ENCODE data around the gene CHRDL2.

The CHRDL2 gene

DNA sequence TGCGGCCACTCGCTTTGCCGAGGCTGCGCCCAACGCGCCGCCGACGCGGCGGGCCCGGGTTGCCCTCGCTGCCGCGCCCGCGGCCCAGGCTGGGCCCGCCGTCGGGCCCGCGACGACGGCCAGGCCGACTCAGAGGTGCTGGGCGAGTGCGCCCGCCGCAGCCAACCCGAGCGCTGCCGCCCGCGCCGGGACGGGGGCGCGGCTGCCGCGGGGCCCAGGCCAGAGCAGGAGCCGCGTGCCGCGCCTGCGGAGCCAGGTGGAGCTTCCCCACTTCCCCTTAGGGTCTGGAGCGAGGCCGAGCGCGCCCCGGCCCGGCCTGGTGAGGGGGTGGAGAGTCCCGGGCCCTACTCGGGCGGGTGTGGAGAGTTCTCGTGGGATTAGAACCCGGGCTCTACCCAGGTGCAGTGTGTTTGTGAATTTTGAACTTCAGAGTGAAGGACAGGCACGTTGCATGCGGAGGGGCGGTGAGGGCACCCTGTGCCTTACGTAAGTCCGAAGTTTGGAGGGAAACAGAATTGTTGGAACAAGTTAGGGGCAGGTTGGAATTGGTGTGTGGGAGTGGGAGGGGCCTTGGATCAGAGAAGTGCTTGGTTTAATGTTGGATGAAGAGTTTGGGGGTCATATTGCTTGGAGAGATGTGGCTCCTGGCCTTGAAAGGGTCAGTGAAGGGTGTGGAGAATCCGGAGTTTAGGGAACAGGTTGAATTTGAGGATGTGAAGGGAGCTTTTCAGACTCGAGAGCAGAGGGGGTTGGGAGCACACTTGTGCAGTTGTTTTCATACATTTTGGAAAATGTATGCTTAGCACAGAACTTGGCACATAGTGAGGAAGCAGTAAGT, 18.1 kb upstream of the CHRDL2 start:
- Histone ChIP-seq H3K9me3 (ENCODE audit: control insufficient read depth, insufficient read depth, low read depth, low read length) (no peaks in the 10 kb centered on the region), H3K27ac (ENCODE audit: extremely low read depth, low read depth, low read length) (peak overlapping the region; percentile 94), H3K4me3 (ENCODE audit: low read depth, low read length) (peak overlapping the region; percentile 77), H3K36me3 (ENCODE audit: control insufficient read depth in 2 of 2, insufficient read depth in 1 of 2, low read length in 2 of 2) (no peaks in the 10 kb centered on the region), H3K4me1 (ENCODE audit: control insufficient read depth, insufficient read depth, low read length) (no peaks in the 10 kb centered on the region; the same call in 1 of the 2 replicates)
- ChIA-PET POLR2A (interaction anchor here (0.6 to 0.8 kb wide), 2 partner anchors 256 to 360 kb away, joined by 3 read pairs; partner anchors contain the start of gene LIPT2), CTCF (interaction anchor here (0.9 kb wide), 1 partner anchor 47 kb away, joined by 4 read pairs; no protein-coding TSS in a partner anchor)
- TF ChIP-seq, protein P1, sequence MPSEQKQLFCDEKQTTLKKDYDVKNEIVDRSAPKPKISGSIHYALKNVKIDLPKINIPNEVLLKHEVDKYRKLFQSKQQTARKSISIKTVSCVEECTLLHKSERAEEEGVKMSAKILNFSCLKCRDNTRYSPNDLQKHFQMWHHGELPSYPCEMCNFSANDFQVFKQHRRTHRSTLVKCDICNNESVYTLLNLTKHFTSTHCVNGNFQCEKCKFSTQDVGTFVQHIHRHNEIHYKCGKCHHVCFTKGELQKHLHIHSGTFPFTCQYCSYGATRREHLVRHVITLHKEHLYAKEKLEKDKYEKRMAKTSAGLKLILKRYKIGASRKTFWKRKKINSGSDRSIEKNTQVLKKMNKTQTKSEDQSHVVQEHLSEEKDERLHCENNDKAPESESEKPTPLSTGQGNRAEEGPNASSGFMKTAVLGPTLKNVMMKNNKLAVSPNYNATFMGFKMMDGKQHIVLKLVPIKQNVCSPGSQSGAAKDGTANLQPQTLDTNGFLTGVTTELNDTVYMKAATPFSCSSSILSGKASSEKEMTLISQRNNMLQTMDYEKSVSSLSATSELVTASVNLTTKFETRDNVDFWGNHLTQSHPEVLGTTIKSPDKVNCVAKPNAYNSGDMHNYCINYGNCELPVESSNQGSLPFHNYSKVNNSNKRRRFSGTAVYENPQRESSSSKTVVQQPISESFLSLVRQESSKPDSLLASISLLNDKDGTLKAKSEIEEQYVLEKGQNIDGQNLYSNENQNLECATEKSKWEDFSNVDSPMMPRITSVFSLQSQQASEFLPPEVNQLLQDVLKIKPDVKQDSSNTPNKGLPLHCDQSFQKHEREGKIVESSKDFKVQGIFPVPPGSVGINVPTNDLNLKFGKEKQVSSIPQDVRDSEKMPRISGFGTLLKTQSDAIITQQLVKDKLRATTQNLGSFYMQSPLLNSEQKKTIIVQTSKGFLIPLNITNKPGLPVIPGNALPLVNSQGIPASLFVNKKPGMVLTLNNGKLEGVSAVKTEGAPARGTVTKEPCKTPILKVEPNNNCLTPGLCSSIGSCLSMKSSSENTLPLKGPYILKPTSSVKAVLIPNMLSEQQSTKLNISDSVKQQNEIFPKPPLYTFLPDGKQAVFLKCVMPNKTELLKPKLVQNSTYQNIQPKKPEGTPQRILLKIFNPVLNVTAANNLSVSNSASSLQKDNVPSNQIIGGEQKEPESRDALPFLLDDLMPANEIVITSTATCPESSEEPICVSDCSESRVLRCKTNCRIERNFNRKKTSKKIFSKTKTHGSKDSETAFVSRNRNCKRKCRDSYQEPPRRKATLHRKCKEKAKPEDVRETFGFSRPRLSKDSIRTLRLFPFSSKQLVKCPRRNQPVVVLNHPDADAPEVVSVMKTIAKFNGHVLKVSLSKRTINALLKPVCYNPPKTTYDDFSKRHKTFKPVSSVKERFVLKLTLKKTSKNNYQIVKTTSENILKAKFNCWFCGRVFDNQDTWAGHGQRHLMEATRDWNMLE (tag by site-specific recombination; conservative IDR thresholded peaks at IDR 0.05; ENCODE audit: low read depth): 0 out of 2 replicates have a peak, but pooled peaks have one; percentile 25
- TF ChIP-seq OSR2 (tag by site-specific recombination; IDR thresholded peaks at IDR 0.05) (no peak), ZNF140 (tag by site-specific recombination; IDR thresholded peaks at IDR 0.05) (peak; percentile 100), ZBTB7A (tag by site-specific recombination; IDR thresholded peaks at IDR 0.05; ENCODE audit: low read depth) (no peak), ZNF184 (tag by site-specific recombination; IDR thresholded peaks at IDR 0.05) (no peak), ZNF354C (tag by site-specific recombination; IDR thresholded peaks at IDR 0.05; ENCODE audit: borderline replicate concordance, low read depth) (no peak), GLIS2 (tag by site-specific recombination; IDR thresholded peaks at IDR 0.05) (no peak), ZEB2 (tag by site-specific recombination; IDR thresholded peaks at IDR 0.05) (no peak), ZNF544 (tag by site-specific recombination; IDR thresholded peaks at IDR 0.05) (no peak), ZNF48 (tag by site-specific recombination; IDR thresholded peaks at IDR 0.05) (no peak), ZNF433 (tag by site-specific recombination; IDR thresholded peaks at IDR 0.05; ENCODE audit: low read depth) (no peak), ZNF558 (tag by site-specific recombination; IDR thresholded peaks at IDR 0.05) (no peak), ZNF621 (tag by site-specific recombination; IDR thresholded peaks at IDR 0.05) (no peak), ZBTB48 (tag by site-specific recombination; IDR thresholded peaks at IDR 0.05) (peak; percentile 99), ZNF324 (tag by site-specific recombination; IDR thresholded peaks at IDR 0.05) (no peak), ZNF768 (tag by site-specific recombination; IDR thresholded peaks at IDR 0.05) (no peak), SETDB1 (IDR thresholded peaks at IDR 0.05; ENCODE audit: insufficient read length, low read length) (no peak), ZNF561 (tag by site-specific recombination; IDR thresholded peaks at IDR 0.05; ENCODE audit: borderline replicate concordance) (no peak), SALL2 (tag by site-specific recombination; IDR thresholded peaks at IDR 0.05; ENCODE audit: borderline replicate concordance) (no peak), YY1 (tag by site-specific recombination; IDR thresholded peaks at IDR 0.05) (no peak)
- TF ChIP-seq, protein P2, sequence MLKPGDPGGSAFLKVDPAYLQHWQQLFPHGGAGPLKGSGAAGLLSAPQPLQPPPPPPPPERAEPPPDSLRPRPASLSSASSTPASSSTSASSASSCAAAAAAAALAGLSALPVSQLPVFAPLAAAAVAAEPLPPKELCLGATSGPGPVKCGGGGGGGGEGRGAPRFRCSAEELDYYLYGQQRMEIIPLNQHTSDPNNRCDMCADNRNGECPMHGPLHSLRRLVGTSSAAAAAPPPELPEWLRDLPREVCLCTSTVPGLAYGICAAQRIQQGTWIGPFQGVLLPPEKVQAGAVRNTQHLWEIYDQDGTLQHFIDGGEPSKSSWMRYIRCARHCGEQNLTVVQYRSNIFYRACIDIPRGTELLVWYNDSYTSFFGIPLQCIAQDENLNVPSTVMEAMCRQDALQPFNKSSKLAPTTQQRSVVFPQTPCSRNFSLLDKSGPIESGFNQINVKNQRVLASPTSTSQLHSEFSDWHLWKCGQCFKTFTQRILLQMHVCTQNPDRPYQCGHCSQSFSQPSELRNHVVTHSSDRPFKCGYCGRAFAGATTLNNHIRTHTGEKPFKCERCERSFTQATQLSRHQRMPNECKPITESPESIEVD (tag by site-specific recombination; IDR thresholded peaks at IDR 0.05): no peak
- TF ChIP-seq, protein P3, sequence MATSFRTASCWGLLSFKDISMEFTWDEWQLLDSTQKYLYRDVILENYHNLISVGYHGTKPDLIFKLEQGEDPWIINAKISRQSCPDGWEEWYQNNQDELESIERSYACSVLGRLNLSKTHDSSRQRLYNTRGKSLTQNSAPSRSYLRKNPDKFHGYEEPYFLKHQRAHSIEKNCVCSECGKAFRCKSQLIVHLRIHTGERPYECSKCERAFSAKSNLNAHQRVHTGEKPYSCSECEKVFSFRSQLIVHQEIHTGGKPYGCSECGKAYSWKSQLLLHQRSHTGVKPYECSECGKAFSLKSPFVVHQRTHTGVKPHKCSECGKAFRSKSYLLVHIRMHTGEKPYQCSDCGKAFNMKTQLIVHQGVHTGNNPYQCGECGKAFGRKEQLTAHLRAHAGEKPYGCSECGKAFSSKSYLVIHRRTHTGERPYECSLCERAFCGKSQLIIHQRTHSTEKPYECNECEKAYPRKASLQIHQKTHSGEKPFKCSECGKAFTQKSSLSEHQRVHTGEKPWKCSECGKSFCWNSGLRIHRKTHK (tag by site-specific recombination; IDR thresholded peaks at IDR 0.05): no peak
- TF ChIP-seq, protein P4, sequence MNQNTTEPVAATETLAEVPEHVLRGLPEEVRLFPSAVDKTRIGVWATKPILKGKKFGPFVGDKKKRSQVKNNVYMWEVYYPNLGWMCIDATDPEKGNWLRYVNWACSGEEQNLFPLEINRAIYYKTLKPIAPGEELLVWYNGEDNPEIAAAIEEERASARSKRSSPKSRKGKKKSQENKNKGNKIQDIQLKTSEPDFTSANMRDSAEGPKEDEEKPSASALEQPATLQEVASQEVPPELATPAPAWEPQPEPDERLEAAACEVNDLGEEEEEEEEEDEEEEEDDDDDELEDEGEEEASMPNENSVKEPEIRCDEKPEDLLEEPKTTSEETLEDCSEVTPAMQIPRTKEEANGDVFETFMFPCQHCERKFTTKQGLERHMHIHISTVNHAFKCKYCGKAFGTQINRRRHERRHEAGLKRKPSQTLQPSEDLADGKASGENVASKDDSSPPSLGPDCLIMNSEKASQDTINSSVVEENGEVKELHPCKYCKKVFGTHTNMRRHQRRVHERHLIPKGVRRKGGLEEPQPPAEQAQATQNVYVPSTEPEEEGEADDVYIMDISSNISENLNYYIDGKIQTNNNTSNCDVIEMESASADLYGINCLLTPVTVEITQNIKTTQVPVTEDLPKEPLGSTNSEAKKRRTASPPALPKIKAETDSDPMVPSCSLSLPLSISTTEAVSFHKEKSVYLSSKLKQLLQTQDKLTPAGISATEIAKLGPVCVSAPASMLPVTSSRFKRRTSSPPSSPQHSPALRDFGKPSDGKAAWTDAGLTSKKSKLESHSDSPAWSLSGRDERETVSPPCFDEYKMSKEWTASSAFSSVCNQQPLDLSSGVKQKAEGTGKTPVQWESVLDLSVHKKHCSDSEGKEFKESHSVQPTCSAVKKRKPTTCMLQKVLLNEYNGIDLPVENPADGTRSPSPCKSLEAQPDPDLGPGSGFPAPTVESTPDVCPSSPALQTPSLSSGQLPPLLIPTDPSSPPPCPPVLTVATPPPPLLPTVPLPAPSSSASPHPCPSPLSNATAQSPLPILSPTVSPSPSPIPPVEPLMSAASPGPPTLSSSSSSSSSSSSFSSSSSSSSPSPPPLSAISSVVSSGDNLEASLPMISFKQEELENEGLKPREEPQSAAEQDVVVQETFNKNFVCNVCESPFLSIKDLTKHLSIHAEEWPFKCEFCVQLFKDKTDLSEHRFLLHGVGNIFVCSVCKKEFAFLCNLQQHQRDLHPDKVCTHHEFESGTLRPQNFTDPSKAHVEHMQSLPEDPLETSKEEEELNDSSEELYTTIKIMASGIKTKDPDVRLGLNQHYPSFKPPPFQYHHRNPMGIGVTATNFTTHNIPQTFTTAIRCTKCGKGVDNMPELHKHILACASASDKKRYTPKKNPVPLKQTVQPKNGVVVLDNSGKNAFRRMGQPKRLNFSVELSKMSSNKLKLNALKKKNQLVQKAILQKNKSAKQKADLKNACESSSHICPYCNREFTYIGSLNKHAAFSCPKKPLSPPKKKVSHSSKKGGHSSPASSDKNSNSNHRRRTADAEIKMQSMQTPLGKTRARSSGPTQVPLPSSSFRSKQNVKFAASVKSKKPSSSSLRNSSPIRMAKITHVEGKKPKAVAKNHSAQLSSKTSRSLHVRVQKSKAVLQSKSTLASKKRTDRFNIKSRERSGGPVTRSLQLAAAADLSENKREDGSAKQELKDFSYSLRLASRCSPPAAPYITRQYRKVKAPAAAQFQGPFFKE (tag by site-specific recombination; IDR thresholded peaks at IDR 0.05; ENCODE audit: borderline replicate concordance): no peak
